Measurements from ENCODE around the gene VTA1.
"Not testable (repeated sequence)": the region's sequence is repeated elsewhere in the genome, so short reads cannot be mapped to it uniquely, and the experiment has no call there.

VTA1 gene

GRCh38 chr6:142146828-142147662, at the start of gene VTA1, which contains the start of gene NMBR:
Gene VTA1 (plus strand): TSS chr6:142147263. CDS start chr6:142147288, 25 bp downstream.
Gene NMBR (minus strand): TSS chr6:142147122. CDS start chr6:142088658, 58,464 bp downstream.
- no peaks in the 10 kb centered on the region for H3K9me3 Mint-ChIP-seq
- ATAC-seq (replicated peaks; ENCODE audit: extremely low read depth, poor library complexity, severe bottlenecking) (peak; percentile 98), DNase-seq (ENCODE audit: low spot score in 2 of 2) (peak; percentile 91 to 93)
- no peaks in the 10 kb centered on the region for H3K27me3 Mint-ChIP-seq
- peaks cover 15% of the 10 kb centered on the region for H3K36me3 Mint-ChIP-seq (ENCODE audit: insufficient read depth)
- peak within 1 kb of the TSS; percentile 96 for H3K27ac Mint-ChIP-seq (ENCODE audit: low read depth)
- peaks cover 57% of the 10 kb centered on the region for H3K4me1 Mint-ChIP-seq
- H3K4me3 Mint-ChIP-seq, result peak within 1 kb of the TSS; percentile 97

GRCh38 chr6:142104820-142105219, 42.2 kb upstream of the VTA1 start:
- H3K9me3 Mint-ChIP-seq; ATAC-seq (replicated peaks; ENCODE audit: extremely low read depth, poor library complexity, severe bottlenecking); DNase-seq (ENCODE audit: low spot score in 2 of 2); H3K36me3 Mint-ChIP-seq (ENCODE audit: insufficient read depth); H3K27ac Mint-ChIP-seq (ENCODE audit: low read depth); H3K4me3 Mint-ChIP-seq; H3K27me3 Mint-ChIP-seq; H3K4me1 Mint-ChIP-seq: not testable (repeated sequence)

GRCh38 chr6:142110820-142111219, 36.2 kb upstream of the VTA1 start:
- H3K4me1 Mint-ChIP-seq; H3K36me3 Mint-ChIP-seq (ENCODE audit: insufficient read depth); H3K9me3 Mint-ChIP-seq; H3K27ac Mint-ChIP-seq (ENCODE audit: low read depth); ATAC-seq (replicated peaks; ENCODE audit: extremely low read depth, poor library complexity, severe bottlenecking); DNase-seq (ENCODE audit: low spot score in 2 of 2); H3K27me3 Mint-ChIP-seq; H3K4me3 Mint-ChIP-seq: not testable (repeated sequence)

DNA sequence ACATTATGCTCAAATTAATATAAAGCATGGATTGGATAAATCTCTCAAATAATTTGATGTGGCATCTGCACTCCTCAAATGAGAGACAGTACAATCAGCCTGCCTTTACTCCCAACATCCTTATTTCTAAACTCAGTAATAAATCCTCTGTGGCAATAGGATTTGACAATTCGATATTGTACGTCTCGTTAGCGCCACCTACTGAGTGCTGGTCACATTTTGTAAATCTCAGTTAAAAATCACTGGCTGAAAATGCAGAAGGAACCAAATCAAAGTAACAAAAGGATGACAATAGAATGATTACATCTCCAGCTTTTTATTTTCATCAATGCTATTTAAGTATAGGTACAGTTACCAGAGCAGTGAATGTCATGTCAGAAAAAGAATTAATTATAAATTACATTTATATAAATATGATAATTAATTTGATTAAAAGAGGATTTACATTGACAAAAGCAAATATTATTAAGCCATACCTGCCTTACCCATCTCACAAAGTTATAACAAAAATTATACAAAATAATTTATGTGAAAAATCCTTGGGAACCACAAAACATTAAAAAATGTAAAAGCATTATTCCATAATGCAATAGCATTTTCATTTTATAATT, 34.5 kb upstream of the VTA1 start:
- no peak overlapping the region for H3K4me3 Mint-ChIP-seq
- H3K27ac Mint-ChIP-seq (ENCODE audit: low read depth), result no peak overlapping the region
- peak; percentile 44 to 58 for DNase-seq (ENCODE audit: low spot score in 2 of 2)
- no peak for ATAC-seq (replicated peaks; ENCODE audit: extremely low read depth, poor library complexity, severe bottlenecking)
- no peaks in the 10 kb centered on the region for H3K36me3 Mint-ChIP-seq (ENCODE audit: insufficient read depth)
- H3K9me3 Mint-ChIP-seq, result no peaks in the 10 kb centered on the region
- no peaks in the 10 kb centered on the region for H3K27me3 Mint-ChIP-seq
- no peaks in the 10 kb centered on the region for H3K4me1 Mint-ChIP-seq

DNA sequence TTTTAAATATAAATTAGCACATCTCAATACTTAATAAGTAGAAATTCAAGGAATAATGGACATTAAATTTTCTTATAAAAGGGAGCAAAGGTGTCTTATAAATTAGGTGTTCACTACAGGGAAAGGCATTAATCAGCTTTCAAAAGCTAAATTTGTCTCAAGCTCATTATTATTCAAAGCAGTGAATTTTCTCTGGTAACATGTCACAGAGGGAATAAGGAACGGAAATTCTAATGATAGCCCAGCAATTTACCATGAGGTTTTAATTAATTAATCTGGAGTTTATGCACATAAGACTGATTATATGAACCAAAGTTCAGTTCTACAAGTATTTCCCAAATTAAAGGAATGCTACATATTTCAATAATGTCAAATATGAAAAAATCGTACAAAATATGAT, 29.7 kb upstream of the VTA1 start:
- H3K4me3 Mint-ChIP-seq, result no peak overlapping the region
- ATAC-seq (replicated peaks; ENCODE audit: extremely low read depth, poor library complexity, severe bottlenecking) (no peak), DNase-seq (ENCODE audit: low spot score in 2 of 2) (no peak)
- H3K9me3 Mint-ChIP-seq, result no peaks in the 10 kb centered on the region
- H3K4me1 Mint-ChIP-seq, result no peaks in the 10 kb centered on the region
- no peaks in the 10 kb centered on the region for H3K36me3 Mint-ChIP-seq (ENCODE audit: insufficient read depth)
- H3K27ac Mint-ChIP-seq (ENCODE audit: low read depth), result no peak overlapping the region
- H3K27me3 Mint-ChIP-seq, result peaks cover 19% of the 10 kb centered on the region

- H3K27me3 Mint-ChIP-seq, result peaks cover 19% of the 10 kb centered on the region
- H3K27ac Mint-ChIP-seq (ENCODE audit: low read depth), result no peak overlapping the region
- H3K4me1 Mint-ChIP-seq, result no peaks in the 10 kb centered on the region
- DNase-seq (ENCODE audit: low spot score in 2 of 2) (no peak), ATAC-seq (replicated peaks; ENCODE audit: extremely low read depth, poor library complexity, severe bottlenecking) (no peak)
- no peaks in the 10 kb centered on the region for H3K36me3 Mint-ChIP-seq (ENCODE audit: insufficient read depth)
- H3K9me3 Mint-ChIP-seq, result no peaks in the 10 kb centered on the region
- no peak overlapping the region for H3K4me3 Mint-ChIP-seq
Observed at GRCh38 chr6:142118328-142118727, 28.7 kb upstream of the VTA1 start.

DNA sequence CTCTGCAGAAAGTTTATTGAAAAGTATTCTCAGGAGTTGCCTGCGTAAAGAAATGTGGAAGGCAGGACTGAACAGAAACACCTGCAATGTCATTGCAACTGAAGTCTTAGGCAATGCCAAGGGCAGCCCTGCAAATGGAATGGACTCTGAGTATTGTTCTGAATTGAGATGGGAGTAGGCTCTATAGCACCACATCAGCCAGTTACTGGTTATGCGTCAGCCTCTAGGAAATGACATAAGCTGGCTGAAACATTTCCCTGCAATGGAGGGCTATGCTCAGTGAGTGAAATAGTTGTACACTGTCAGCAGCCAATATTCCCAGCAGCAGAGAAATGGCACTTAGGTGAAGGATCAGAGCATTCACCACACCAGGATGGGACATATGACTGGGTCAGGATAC, 28.1 kb upstream of the VTA1 start:
- no peak for DNase-seq (ENCODE audit: low spot score in 2 of 2)
- no peak for ATAC-seq (replicated peaks; ENCODE audit: extremely low read depth, poor library complexity, severe bottlenecking)

GRCh38 chr6:142121342-142121741, 25.7 kb upstream of the VTA1 start:
- no peak for ATAC-seq (replicated peaks; ENCODE audit: extremely low read depth, poor library complexity, severe bottlenecking)
- no peak overlapping the region for H3K27ac Mint-ChIP-seq (ENCODE audit: low read depth)
- no peak for DNase-seq (ENCODE audit: low spot score in 2 of 2)
- peaks cover 19% of the 10 kb centered on the region for H3K27me3 Mint-ChIP-seq
- H3K9me3 Mint-ChIP-seq, result no peaks in the 10 kb centered on the region
- no peaks in the 10 kb centered on the region for H3K4me1 Mint-ChIP-seq
- H3K36me3 Mint-ChIP-seq (ENCODE audit: insufficient read depth), result peaks cover 1% of the 10 kb centered on the region
- no peak overlapping the region for H3K4me3 Mint-ChIP-seq

More for the DNA sequence above, 28.1 kb upstream of the VTA1 start:
- no peaks in the 10 kb centered on the region for H3K9me3 Mint-ChIP-seq
- no peaks in the 10 kb centered on the region for H3K4me1 Mint-ChIP-seq
- H3K27me3 Mint-ChIP-seq, result peaks cover 19% of the 10 kb centered on the region
- no peaks in the 10 kb centered on the region for H3K36me3 Mint-ChIP-seq (ENCODE audit: insufficient read depth)
- no peak overlapping the region for H3K4me3 Mint-ChIP-seq
- H3K27ac Mint-ChIP-seq (ENCODE audit: low read depth), result no peak overlapping the region

DNA sequence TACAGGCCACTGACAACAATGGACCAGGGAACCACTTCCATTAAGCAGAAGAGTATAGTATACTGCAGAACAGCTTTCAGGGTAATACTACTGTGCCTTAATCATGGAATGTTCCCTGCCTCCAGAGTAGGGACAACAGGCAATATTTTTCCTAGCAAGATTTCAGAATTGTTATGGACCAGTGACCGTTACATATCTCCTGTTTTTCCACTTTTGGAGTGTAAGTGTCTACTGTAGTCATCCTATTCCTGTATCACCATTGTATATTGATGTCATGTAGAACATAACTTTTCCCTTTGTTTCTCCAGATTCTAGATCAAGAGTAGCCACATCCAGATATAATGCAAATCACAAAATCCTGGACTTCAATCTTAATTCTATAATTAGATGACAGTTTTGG, 16.2 kb upstream of the VTA1 start:
- DNase-seq (ENCODE audit: low spot score in 2 of 2) (no peak), ATAC-seq (replicated peaks; ENCODE audit: extremely low read depth, poor library complexity, severe bottlenecking) (no peak)
- no peak overlapping the region for H3K27ac Mint-ChIP-seq (ENCODE audit: low read depth)
- no peaks in the 10 kb centered on the region for H3K36me3 Mint-ChIP-seq (ENCODE audit: insufficient read depth)
- H3K4me1 Mint-ChIP-seq, result no peaks in the 10 kb centered on the region
- H3K27me3 Mint-ChIP-seq, result peaks cover 60% of the 10 kb centered on the region
- no peak overlapping the region for H3K4me3 Mint-ChIP-seq
- no peaks in the 10 kb centered on the region for H3K9me3 Mint-ChIP-seq

DNA sequence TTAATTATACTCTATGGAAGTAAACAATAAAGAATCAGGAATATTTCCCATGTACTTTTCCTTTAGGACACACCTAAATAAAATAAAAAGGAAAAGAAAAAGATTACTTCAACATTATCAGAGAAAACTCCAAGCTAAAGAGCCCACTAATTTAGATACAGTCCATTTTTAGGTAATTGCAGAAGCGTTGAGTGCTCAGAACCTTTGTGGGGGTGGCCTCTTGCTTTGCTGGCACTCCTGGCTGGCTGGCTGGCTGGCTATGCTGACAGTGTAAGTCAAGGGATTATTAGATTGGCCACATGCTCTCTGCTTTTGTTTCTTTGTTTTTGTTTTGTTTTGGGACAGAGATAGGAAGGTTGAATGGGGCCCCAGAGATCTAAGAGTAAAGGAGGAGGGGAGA, 14.4 kb upstream of the VTA1 start, which contains the start of gene GJE1:
TSS of gene GJE1 (plus strand) at position 301 of the 400 bp plus-strand sequence. CDS start 234 bp downstream, outside the sequence.
- peaks cover 59% of the 10 kb centered on the region for H3K27me3 Mint-ChIP-seq
- DNase-seq (ENCODE audit: low spot score in 2 of 2) (no peak), ATAC-seq (replicated peaks; ENCODE audit: extremely low read depth, poor library complexity, severe bottlenecking) (no peak)
- H3K4me3 Mint-ChIP-seq, result no peak within 1 kb of the TSS
- H3K9me3 Mint-ChIP-seq, result no peaks in the 10 kb centered on the region
- no peaks in the 10 kb centered on the region for H3K36me3 Mint-ChIP-seq (ENCODE audit: insufficient read depth)
- H3K27ac Mint-ChIP-seq (ENCODE audit: low read depth), result no peak within 1 kb of the TSS
- no peaks in the 10 kb centered on the region for H3K4me1 Mint-ChIP-seq

- Mint-ChIP-seq H3K27me3 (peaks cover 21% of the 10 kb centered on the region), H3K9me3 (no peaks in the 10 kb centered on the region), H3K27ac (ENCODE audit: low read depth) (no peak overlapping the region), H3K36me3 (ENCODE audit: insufficient read depth) (no peaks in the 10 kb centered on the region), H3K4me3 (no peak overlapping the region), H3K4me1 (no peaks in the 10 kb centered on the region)
- no peak for ATAC-seq (replicated peaks; ENCODE audit: extremely low read depth, poor library complexity, severe bottlenecking)
- no peak for DNase-seq (ENCODE audit: low spot score in 2 of 2)
Observed at GRCh38 chr6:142138876-142139275, 8.2 kb upstream of the VTA1 start.

- H3K4me3 Mint-ChIP-seq; ATAC-seq (replicated peaks; ENCODE audit: extremely low read depth, poor library complexity, severe bottlenecking); DNase-seq (ENCODE audit: low spot score in 2 of 2); H3K9me3 Mint-ChIP-seq; H3K36me3 Mint-ChIP-seq (ENCODE audit: insufficient read depth); H3K27ac Mint-ChIP-seq (ENCODE audit: low read depth): not testable (repeated sequence)
- peaks cover 10% of the 10 kb centered on the region for H3K4me1 Mint-ChIP-seq
- peaks cover 17% of the 10 kb centered on the region for H3K27me3 Mint-ChIP-seq
Observed at GRCh38 chr6:142141531-142141930, 5.5 kb upstream of the VTA1 start.

- H3K27ac Mint-ChIP-seq (ENCODE audit: low read depth), result peak overlapping the region; percentile 38
- no peak for ATAC-seq (replicated peaks; ENCODE audit: extremely low read depth, poor library complexity, severe bottlenecking)
- H3K4me1 Mint-ChIP-seq, result peaks cover 60% of the 10 kb centered on the region
- H3K4me3 Mint-ChIP-seq, result no peak overlapping the region
- no peaks in the 10 kb centered on the region for H3K27me3 Mint-ChIP-seq
- H3K36me3 Mint-ChIP-seq (ENCODE audit: insufficient read depth), result peaks cover 5% of the 10 kb centered on the region
- no peak for DNase-seq (ENCODE audit: low spot score in 2 of 2)
- H3K9me3 Mint-ChIP-seq, result no peaks in the 10 kb centered on the region
Observed at GRCh38 chr6:142152746-142153145, 5.7 kb downstream of the VTA1 start.

All from central memory CD8-positive, alpha-beta T cell (primary cell).